Nephron progenitor cell (in vitro differentiated cells): ENCODE measurements around the gene SLC41A3.
"Not testable (repeated sequence)": the region's sequence is repeated elsewhere in the genome, so short reads cannot be mapped to it uniquely, and the experiment has no call there.

Experiments
- DNase-seq: peaks from one replicate; pipeline ENCODE4 v3.0.0; 2021
- H3K27ac Mint-ChIP-seq: 2 replicates; pipeline ENCODE4 v1.8.0; 2021; ENCODE audit warnings: mild to moderate bottlenecking, moderate library complexity, mixed read lengths
- H3K27me3 Mint-ChIP-seq: 2 replicates; pipeline ENCODE4 v1.8.0; 2021; ENCODE audit warnings: mild to moderate bottlenecking, low read depth, mixed read lengths; ENCODE audit not compliant: poor library complexity
- H3K36me3 Mint-ChIP-seq: 2 replicates; pipeline ENCODE4 v1.8.0; 2021; ENCODE audit warnings: low read depth, mixed read lengths
- H3K4me1 Mint-ChIP-seq: 2 replicates; pipeline ENCODE4 v1.8.0; 2021; ENCODE audit warnings: mixed read lengths
- H3K4me3 Mint-ChIP-seq: 2 replicates; pipeline ENCODE4 v1.8.0; 2021; ENCODE audit warnings: mild to moderate bottlenecking, moderate library complexity, mixed read lengths
- H3K9me3 Mint-ChIP-seq: 2 replicates; pipeline ENCODE4 v1.8.0; 2021; ENCODE audit warnings: mild to moderate bottlenecking, moderate library complexity, mixed read lengths
- TF ChIP-seq, protein P1 (sequence below): fragments of 200-600 bp; sonication (generic); IDR thresholded peaks from 2 replicates; pipeline ENCODE4 v1.5.0; 2021; ENCODE audit warnings: antibody characterized with exemption

SLC41A3 gene

GRCh38 chr3:126097801-126098200, 13.9 kb upstream of the SLC41A3 start:
- Mint-ChIP-seq H3K4me1 (no peaks in the 10 kb centered on the region), H3K4me3 (no peak overlapping the region), H3K36me3 (no peaks in the 10 kb centered on the region), H3K9me3 (peaks cover 52% of the 10 kb centered on the region), H3K27me3 (no peaks in the 10 kb centered on the region), H3K27ac (no peak overlapping the region)
- DNase-seq: no peak
- TF ChIP-seq, protein P1, sequence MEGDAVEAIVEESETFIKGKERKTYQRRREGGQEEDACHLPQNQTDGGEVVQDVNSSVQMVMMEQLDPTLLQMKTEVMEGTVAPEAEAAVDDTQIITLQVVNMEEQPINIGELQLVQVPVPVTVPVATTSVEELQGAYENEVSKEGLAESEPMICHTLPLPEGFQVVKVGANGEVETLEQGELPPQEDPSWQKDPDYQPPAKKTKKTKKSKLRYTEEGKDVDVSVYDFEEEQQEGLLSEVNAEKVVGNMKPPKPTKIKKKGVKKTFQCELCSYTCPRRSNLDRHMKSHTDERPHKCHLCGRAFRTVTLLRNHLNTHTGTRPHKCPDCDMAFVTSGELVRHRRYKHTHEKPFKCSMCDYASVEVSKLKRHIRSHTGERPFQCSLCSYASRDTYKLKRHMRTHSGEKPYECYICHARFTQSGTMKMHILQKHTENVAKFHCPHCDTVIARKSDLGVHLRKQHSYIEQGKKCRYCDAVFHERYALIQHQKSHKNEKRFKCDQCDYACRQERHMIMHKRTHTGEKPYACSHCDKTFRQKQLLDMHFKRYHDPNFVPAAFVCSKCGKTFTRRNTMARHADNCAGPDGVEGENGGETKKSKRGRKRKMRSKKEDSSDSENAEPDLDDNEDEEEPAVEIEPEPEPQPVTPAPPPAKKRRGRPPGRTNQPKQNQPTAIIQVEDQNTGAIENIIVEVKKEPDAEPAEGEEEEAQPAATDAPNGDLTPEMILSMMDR: no peak

- H3K27ac Mint-ChIP-seq, H3K4me3 Mint-ChIP-seq, H3K4me1 Mint-ChIP-seq, DNase-seq, H3K27me3 Mint-ChIP-seq, H3K36me3 Mint-ChIP-seq: not testable (repeated sequence)
- peaks cover 67% of the 10 kb centered on the region for H3K9me3 Mint-ChIP-seq
These were observed 12.3 kb upstream of the SLC41A3 start for GRCh38 chr3:126096274-126096673.

GRCh38 chr3:126092128-126092527, 8.2 kb upstream of the SLC41A3 start:
- peaks cover 10% of the 10 kb centered on the region for H3K36me3 Mint-ChIP-seq
- H3K9me3 Mint-ChIP-seq: peaks cover 81% of the 10 kb centered on the region
- not testable (repeated sequence) for DNase-seq, H3K4me3 Mint-ChIP-seq, H3K4me1 Mint-ChIP-seq, H3K27me3 Mint-ChIP-seq, H3K27ac Mint-ChIP-seq

GRCh38 chr3:126087552-126088175, 3.7 kb upstream of the SLC41A3 start:
- no peaks in the 10 kb centered on the region for H3K27me3 Mint-ChIP-seq
- no peak overlapping the region for H3K4me3 Mint-ChIP-seq
- TF ChIP-seq, protein P1: no peak
- DNase-seq: no peak
- no peak overlapping the region for H3K27ac Mint-ChIP-seq
- peaks cover 10% of the 10 kb centered on the region for H3K36me3 Mint-ChIP-seq
- H3K9me3 Mint-ChIP-seq: peaks cover 68% of the 10 kb centered on the region
- H3K4me1 Mint-ChIP-seq: peaks cover 10% of the 10 kb centered on the region

DNA sequence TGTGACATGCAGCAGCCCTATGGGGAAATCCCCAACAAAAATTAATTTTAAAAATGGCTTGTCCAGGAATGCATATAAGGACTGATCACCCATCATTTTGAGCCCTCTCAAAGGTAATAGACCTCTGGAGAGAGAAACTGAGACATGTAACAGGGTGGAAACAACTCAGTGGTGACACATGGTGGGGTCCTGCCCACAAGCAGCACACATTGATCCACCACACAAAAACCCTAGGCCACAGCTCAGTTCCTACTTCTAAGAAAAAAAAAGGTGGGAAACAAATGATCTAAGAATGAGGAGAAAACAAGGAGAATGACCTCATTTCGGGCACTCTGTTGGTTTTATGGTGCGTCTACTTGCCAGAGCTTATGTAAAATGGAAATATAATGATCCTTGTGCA, 1.9 kb upstream of the SLC41A3 start:
- no peaks in the 10 kb centered on the region for H3K27me3 Mint-ChIP-seq
- no peak overlapping the region for H3K4me3 Mint-ChIP-seq
- TF ChIP-seq, protein P1: no peak
- peaks cover 12% of the 10 kb centered on the region for H3K36me3 Mint-ChIP-seq
- H3K27ac Mint-ChIP-seq: no peak overlapping the region
- peaks cover 10% of the 10 kb centered on the region for H3K4me1 Mint-ChIP-seq
- no peak for DNase-seq
- peaks cover 55% of the 10 kb centered on the region for H3K9me3 Mint-ChIP-seq

GRCh38 chr3:126085276-126085675, 1.4 kb upstream of the SLC41A3 start:
- Mint-ChIP-seq H3K9me3 (peaks cover 54% of the 10 kb centered on the region), H3K27me3 (no peaks in the 10 kb centered on the region), H3K27ac (peak overlapping the region; percentile 33), H3K4me1 (peaks cover 10% of the 10 kb centered on the region), H3K36me3 (peaks cover 16% of the 10 kb centered on the region), H3K4me3 (peak overlapping the region; percentile 79)
- TF ChIP-seq, protein P1: no peak
- no peak for DNase-seq

DNA sequence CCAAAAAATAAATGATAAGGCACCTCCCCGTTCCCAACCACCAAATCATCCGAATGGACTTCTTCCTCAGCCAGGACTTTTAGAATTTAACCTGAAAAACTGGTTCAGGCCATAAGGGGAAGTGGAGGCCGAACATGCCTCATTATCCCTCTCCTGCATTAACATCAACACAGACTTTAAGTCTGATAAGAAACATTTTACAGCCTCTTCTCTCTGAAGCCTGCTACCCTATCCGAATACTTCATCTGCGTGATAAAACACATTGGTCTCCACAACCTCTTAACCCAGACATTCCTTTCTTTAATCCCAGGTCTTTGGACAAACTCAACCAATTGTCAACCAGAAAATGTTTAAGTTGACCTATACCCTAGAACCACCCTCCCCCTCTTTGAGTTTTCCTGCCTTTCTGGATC, 850 bp upstream of the SLC41A3 start:
- DNase-seq: no peak
- H3K9me3 Mint-ChIP-seq: peaks cover 59% of the 10 kb centered on the region
- TF ChIP-seq, protein P1: no peak
- peaks cover 10% of the 10 kb centered on the region for H3K4me1 Mint-ChIP-seq
- peak overlapping the region; percentile 79 for H3K4me3 Mint-ChIP-seq
- peaks cover 21% of the 10 kb centered on the region for H3K36me3 Mint-ChIP-seq
- H3K27ac Mint-ChIP-seq: peak overlapping the region; percentile 33
- H3K27me3 Mint-ChIP-seq: no peaks in the 10 kb centered on the region
